Measurements from ENCODE around the gene ROR1.

ROR1 gene

DNA sequence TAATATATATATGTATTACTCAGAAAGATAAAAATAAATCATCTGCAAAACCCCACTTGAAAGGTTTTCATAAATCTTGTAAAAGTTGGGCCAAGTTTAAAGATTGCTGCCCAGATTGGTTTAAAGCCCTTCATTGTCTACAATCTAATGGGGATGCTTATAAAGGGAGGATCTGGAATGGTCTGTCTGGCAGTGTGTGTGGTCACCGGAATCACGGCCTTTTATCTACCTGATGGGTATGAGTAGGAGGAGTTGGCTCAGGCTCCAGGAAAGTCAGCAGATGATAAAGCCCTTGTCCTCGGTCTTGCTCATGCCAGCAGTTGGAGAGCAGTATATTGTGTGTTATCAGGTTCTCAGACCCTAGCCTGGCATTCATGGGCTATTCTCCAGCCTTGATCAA is 197.7 kb downstream of the ROR1 start:
- Histone ChIP-seq H3K27ac (ENCODE audit: low read length) (no peak overlapping the region), H3K27me3 (replicated peaks; ENCODE audit: insufficient read depth, low read length) (no peaks in the 10 kb centered on the region), H3K4me2 (ENCODE audit: low read depth, low read length) (no peak overlapping the region), H3K79me2 (ENCODE audit: low read length) (no peaks in the 10 kb centered on the region), H4K20me1 (ENCODE audit: insufficient read depth, low read length) (no peaks in the 10 kb centered on the region), H3K36me3 (replicated peaks; ENCODE audit: insufficient read depth, low read length) (no peaks in the 10 kb centered on the region), H3K9me3 (replicated peaks; ENCODE audit: insufficient read depth, low read length) (no peaks in the 10 kb centered on the region), H3K4me3 (ENCODE audit: low read length) (no peak overlapping the region), H3K9ac (ENCODE audit: low read length) (no peak overlapping the region), H3F3A (ENCODE audit: insufficient read depth, low read length) (no peaks in the 10 kb centered on the region), H3K9me2 (replicated peaks; ENCODE audit: insufficient read depth, low read length) (no peaks in the 10 kb centered on the region), H2AFZ (ENCODE audit: low read length) (no peak overlapping the region), H3K4me1 (ENCODE audit: low read length) (peaks cover 13% of the 10 kb centered on the region)
- TF ChIP-seq EZH2 (optimal IDR thresholded peaks at IDR 0.05; ENCODE audit: low read depth, low read length) (no peak), EZH2phosphoT487 (IDR thresholded peaks at IDR 0.05; ENCODE audit: low read length) (no peak)
- TF ChIP-seq, protein P1, sequence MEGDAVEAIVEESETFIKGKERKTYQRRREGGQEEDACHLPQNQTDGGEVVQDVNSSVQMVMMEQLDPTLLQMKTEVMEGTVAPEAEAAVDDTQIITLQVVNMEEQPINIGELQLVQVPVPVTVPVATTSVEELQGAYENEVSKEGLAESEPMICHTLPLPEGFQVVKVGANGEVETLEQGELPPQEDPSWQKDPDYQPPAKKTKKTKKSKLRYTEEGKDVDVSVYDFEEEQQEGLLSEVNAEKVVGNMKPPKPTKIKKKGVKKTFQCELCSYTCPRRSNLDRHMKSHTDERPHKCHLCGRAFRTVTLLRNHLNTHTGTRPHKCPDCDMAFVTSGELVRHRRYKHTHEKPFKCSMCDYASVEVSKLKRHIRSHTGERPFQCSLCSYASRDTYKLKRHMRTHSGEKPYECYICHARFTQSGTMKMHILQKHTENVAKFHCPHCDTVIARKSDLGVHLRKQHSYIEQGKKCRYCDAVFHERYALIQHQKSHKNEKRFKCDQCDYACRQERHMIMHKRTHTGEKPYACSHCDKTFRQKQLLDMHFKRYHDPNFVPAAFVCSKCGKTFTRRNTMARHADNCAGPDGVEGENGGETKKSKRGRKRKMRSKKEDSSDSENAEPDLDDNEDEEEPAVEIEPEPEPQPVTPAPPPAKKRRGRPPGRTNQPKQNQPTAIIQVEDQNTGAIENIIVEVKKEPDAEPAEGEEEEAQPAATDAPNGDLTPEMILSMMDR (IDR thresholded peaks at IDR 0.05; ENCODE audit: low read length): no peak
- DNase-seq: no peak

DNA sequence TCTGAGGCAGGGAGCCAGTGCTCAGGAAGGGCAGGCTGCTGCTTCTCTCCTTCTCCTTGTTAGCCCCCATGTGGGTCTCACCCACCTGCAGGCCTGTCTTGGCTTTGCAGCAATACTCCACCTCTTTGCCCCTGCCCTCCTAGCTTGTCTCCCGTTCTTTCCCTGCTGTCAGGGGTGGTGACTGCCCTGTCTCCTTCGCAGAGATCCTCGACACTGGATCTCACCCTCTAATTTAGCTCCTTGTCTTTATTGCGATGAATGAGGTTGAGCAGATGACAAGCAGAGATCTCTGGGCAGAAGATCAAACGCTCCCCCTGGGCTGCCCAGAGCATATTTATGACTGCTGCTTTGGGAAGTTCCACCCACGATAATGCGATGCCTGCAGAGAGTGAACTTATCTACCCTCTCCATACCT is 199.2 kb downstream of the ROR1 start:
- H3K4me3 ChIP-seq (ENCODE audit: low read length): no peak overlapping the region
- H3K9me2 ChIP-seq (replicated peaks; ENCODE audit: insufficient read depth, low read length): no peaks in the 10 kb centered on the region
- H2AFZ ChIP-seq (ENCODE audit: low read length): no peak overlapping the region
- no peaks in the 10 kb centered on the region for H3K27me3 ChIP-seq (replicated peaks; ENCODE audit: insufficient read depth, low read length)
- H3K4me2 ChIP-seq (ENCODE audit: low read depth, low read length): no peak overlapping the region
- H3K9me3 ChIP-seq (replicated peaks; ENCODE audit: insufficient read depth, low read length): no peaks in the 10 kb centered on the region
- H3K9ac ChIP-seq (ENCODE audit: low read length): no peak overlapping the region
- no peaks in the 10 kb centered on the region for H4K20me1 ChIP-seq (ENCODE audit: insufficient read depth, low read length)
- no peak for DNase-seq
- H3K36me3 ChIP-seq (replicated peaks; ENCODE audit: insufficient read depth, low read length): no peaks in the 10 kb centered on the region
- TF ChIP-seq, protein P1 (IDR thresholded peaks at IDR 0.05; ENCODE audit: low read length): no peak
- TF ChIP-seq EZH2 (optimal IDR thresholded peaks at IDR 0.05; ENCODE audit: low read depth, low read length): no peak
- no peak for TF ChIP-seq EZH2phosphoT487 (IDR thresholded peaks at IDR 0.05; ENCODE audit: low read length)
- peaks cover 13% of the 10 kb centered on the region for H3K4me1 ChIP-seq (ENCODE audit: low read length)
- H3K79me2 ChIP-seq (ENCODE audit: low read length): no peaks in the 10 kb centered on the region
- H3K27ac ChIP-seq (ENCODE audit: low read length): no peak overlapping the region
- H3F3A ChIP-seq (ENCODE audit: insufficient read depth, low read length): no peaks in the 10 kb centered on the region

DNA sequence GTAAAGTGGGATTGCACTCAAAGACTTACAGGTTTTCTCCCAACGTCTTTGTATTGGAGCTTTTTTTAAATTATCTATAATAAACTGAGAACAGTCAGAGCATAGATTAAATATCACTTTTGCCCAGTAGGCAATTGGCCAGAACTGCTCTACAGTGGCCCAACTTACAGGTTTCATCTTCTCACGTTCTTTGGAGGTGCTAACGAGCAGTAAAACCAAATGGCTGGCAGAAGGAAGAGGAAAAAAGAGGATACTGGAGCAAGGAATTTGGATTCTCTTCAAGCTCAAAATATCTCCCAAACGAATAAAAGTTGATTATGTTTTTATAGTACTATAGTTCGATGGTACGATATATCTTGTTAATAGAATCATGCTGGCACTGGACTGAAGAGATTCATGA is 201.1 kb downstream of the ROR1 start:
- no peaks in the 10 kb centered on the region for H3K9me2 ChIP-seq (replicated peaks; ENCODE audit: insufficient read depth, low read length)
- H3K36me3 ChIP-seq (replicated peaks; ENCODE audit: insufficient read depth, low read length): no peaks in the 10 kb centered on the region
- no peaks in the 10 kb centered on the region for H3K9me3 ChIP-seq (replicated peaks; ENCODE audit: insufficient read depth, low read length)
- H3K9ac ChIP-seq (ENCODE audit: low read length): no peak overlapping the region
- TF ChIP-seq EZH2 (optimal IDR thresholded peaks at IDR 0.05; ENCODE audit: low read depth, low read length): no peak
- H3K4me2 ChIP-seq (ENCODE audit: low read depth, low read length): no peak overlapping the region
- peaks cover 2% of the 10 kb centered on the region for H3K4me1 ChIP-seq (ENCODE audit: low read length)
- no peak overlapping the region for H2AFZ ChIP-seq (ENCODE audit: low read length)
- no peak overlapping the region for H3K27ac ChIP-seq (ENCODE audit: low read length)
- no peaks in the 10 kb centered on the region for H4K20me1 ChIP-seq (ENCODE audit: insufficient read depth, low read length)
- H3K79me2 ChIP-seq (ENCODE audit: low read length): no peaks in the 10 kb centered on the region
- no peaks in the 10 kb centered on the region for H3K27me3 ChIP-seq (replicated peaks; ENCODE audit: insufficient read depth, low read length)
- no peaks in the 10 kb centered on the region for H3F3A ChIP-seq (ENCODE audit: insufficient read depth, low read length)
- no peak overlapping the region for H3K4me3 ChIP-seq (ENCODE audit: low read length)
- no peak for DNase-seq

DNA sequence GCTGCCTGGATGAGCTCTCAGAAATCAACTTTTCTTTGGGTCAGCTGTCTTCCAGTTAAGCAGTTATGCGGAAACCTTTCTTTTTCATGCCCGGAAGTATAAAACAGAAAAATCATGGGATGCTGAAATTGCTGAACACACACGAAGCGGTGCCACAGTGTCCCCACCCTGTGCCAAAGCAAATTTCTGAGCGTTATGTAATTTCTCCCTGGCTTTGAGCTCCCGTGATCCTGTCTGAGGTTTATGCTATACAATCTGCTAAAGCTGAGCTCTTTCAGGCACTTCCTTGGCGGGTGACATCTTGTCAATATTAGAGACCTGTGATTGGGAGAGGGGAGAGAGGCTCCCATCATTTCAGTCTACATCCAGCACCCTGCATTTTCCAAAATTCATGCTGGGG is 201.7 kb downstream of the ROR1 start:
- H3K4me3 ChIP-seq (ENCODE audit: low read length): no peak overlapping the region
- no peak overlapping the region for H3K4me2 ChIP-seq (ENCODE audit: low read depth, low read length)
- no peaks in the 10 kb centered on the region for H4K20me1 ChIP-seq (ENCODE audit: insufficient read depth, low read length)
- H2AFZ ChIP-seq (ENCODE audit: low read length): no peak overlapping the region
- no peaks in the 10 kb centered on the region for H3K9me2 ChIP-seq (replicated peaks; ENCODE audit: insufficient read depth, low read length)
- no peaks in the 10 kb centered on the region for H3K9me3 ChIP-seq (replicated peaks; ENCODE audit: insufficient read depth, low read length)
- no peaks in the 10 kb centered on the region for H3K4me1 ChIP-seq (ENCODE audit: low read length)
- H3K9ac ChIP-seq (ENCODE audit: low read length): no peak overlapping the region
- no peaks in the 10 kb centered on the region for H3K36me3 ChIP-seq (replicated peaks; ENCODE audit: insufficient read depth, low read length)
- TF ChIP-seq, protein P1 (IDR thresholded peaks at IDR 0.05; ENCODE audit: low read length): no peak
- TF ChIP-seq EZH2phosphoT487 (IDR thresholded peaks at IDR 0.05; ENCODE audit: low read length) (no peak), EZH2 (optimal IDR thresholded peaks at IDR 0.05; ENCODE audit: low read depth, low read length) (no peak)
- H3F3A ChIP-seq (ENCODE audit: insufficient read depth, low read length): no peaks in the 10 kb centered on the region
- no peak for DNase-seq
- H3K27me3 ChIP-seq (replicated peaks; ENCODE audit: insufficient read depth, low read length): no peaks in the 10 kb centered on the region
- no peak overlapping the region for H3K27ac ChIP-seq (ENCODE audit: low read length)
- H3K79me2 ChIP-seq (ENCODE audit: low read length): no peaks in the 10 kb centered on the region
